Right lobe of liver (tissue), 6 donors: ENCODE data around the gene CFL1. TPM values are rescaled to one million over a fixed set of nuclear protein-coding genes. Genes with fewer than 3 reads are reported as not detected.

Experiments
- ATAC-seq, 4 donors: fragments of 200-7000 bp; cut with Tn5 transposase; one replicate each; pipeline ENCODE4 v1.9.1; 2020; ENCODE audit warnings: mild to moderate bottlenecking in 4 of 4, moderate library complexity in 4 of 4
- DNase-seq, 3 donors: peaks; one replicate each; pipeline ENCODE4 v3.0.0-alpha.2; 2020
- H3K27ac ChIP-seq, 3 donors: fragments of 200-600 bp; one replicate each; pipeline ENCODE4 v1.8.0; 2022
- H3K27me3 ChIP-seq, 2 donors: fragments of 200-600 bp; one replicate each; pipeline ENCODE4 v1.8.0; 2022
- H3K36me3 ChIP-seq, 4 donors: fragments of 200-600 bp; sonication (generic) in 1 of 4; one replicate each; pipeline versions ENCODE4 v1.5.1 to v1.8.0; 2017 to 2022; ENCODE audit warnings: control low read depth in 1 of 4
- H3K4me1 ChIP-seq, 4 donors: fragments of 200-600 bp; sonication (generic) in 1 of 4; one replicate each; pipeline versions ENCODE4 v1.5.1 to v1.8.0; 2017 to 2022; ENCODE audit warnings: control low read depth in 1 of 4
- H3K4me3 ChIP-seq, 3 donors: fragments of 200-600 bp; one replicate each; pipeline ENCODE4 v1.8.0; 2022
- H3K9me3 ChIP-seq, 4 donors: fragments of 200-600 bp; sonication (generic) in 1 of 4; one replicate each; pipeline versions ENCODE4 v1.5.1 to v1.8.0; 2017 to 2022; ENCODE audit warnings: control low read depth in 1 of 4
- POLR2A ChIP-seq: fragments of 450-650 bp; IDR thresholded peaks from one replicate; pipeline ENCODE4 v1.6.1; 2017; ENCODE audit warnings: antibody characterized with exemption, mild to moderate bottlenecking
- WGBS: methylation state at CpG from one replicate; pipeline ENCODE4 v1.1.6; 2018; ENCODE audit warnings: low coverage, low lambda C conversion rate; ENCODE audit not compliant: insufficient coverage; ENCODE audit errors: missing lambda C conversion rate; 5-methylcytosine and 5-hydroxymethylcytosine counted together
- intact Hi-C, 2 donors: fragments of 100-400 bp; cut with DNase I; formaldehyde crosslinking; loops; one replicate each; pipeline versions ENCODE4 v1.11.2 to v1.14.1; 2022
- total RNA-seq, 6 experiments: library from RNA; depleted of rRNA in 2 of 6; stranded (reverse); fragments of >200 nt in 2 of 6; fragmentation: NEBNext Ultra II Directional in 3 of 6; extraction: Animal tissue kit (Norgen Biotek cat#: 25700) in 3 of 6; gene quantifications; one replicate each; pipeline versions ENCODE4 v1.1.0 to v1.2.4, GENCODE V29; 2016 to 2023
- TF ChIP-seq, protein P1 (sequence below), 4 donors: fragments of 200-600 bp in 3 of 4; fragments of 450-650 bp in 1 of 4; IDR thresholded peaks; one replicate each; pipeline versions ENCODE4 v1.5.1 to v1.8.0; 2016 to 2022; ENCODE audit warnings: antibody characterized with exemption in 4 of 4, mild to moderate bottlenecking in 2 of 4
- donor health status: DM: no; HTN: yes; CAD: no.
- donor health status: DM: no; HTN: no; CAD: no.
- donor health status: DM: no; HTN: no; CAD: no.
- donor health status: DM: no; HTN: yes; CAD: no.
- donor health status: DM: no; HTN: yes; CAD: no.

Gene CFL1
- total RNA-seq, 6 experiments from 2014 or later = 219 to 503 (median 313) TPM

DNA sequence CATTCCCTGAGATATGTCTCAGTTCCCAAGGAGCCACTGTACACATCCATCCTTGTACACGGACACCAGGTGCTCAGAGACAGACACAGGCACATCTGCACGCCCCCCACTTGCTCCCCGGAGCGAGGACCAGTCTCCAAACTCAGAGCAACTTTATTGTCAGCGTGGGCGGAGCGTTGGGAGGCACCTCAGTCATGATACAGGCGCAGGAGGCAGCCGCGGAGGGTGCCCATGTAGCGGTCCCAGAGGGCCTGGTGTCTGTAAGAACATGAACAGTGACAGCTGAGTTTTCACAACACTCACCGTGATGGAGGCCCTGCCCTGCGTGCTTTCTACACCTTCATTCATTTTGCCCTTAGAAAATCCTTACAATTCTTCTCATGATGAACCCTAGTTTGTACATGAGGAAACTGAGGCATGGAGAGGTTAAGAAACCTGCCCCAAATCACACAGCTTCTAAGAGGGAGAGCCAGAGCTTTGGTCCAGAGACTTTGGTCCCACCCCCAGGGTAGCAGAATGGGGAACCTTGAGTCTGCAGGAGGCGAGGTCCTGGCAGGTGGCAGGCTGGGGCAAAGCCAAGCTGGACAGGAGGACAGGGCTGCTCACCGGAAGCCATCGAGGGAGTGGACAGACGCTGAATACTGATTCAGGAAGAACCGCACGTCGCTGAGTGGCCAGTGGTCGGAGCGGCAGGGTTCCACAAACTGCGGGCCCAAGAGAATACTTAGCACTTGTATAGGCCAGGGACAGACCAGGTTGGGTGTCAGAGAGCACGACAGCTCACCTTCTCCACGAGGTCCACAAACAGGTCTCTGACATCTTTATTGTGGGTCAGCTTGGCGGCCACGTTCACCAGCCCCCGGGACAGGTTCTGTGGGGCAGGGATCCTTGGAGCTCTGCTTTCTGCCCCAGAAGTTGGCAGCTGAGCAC lies 26.1 kb upstream of the CFL1 start:
- DNase-seq (no peak), ATAC-seq (no peak)
- Histone ChIP-seq H3K9me3 (no peaks in the 10 kb centered on the region), H3K4me3 (no peak overlapping the region), H3K4me1 (peaks cover 0 to 10% (median 5%) of the 10 kb centered on the region in 4 donors), H3K36me3 (peaks cover 0 to 11% (median 0%) of the 10 kb centered on the region in 4 donors), H3K27me3 (no peaks in the 10 kb centered on the region), H3K27ac (no peak overlapping the region)
- WGBS = 90% methylated on average over 13 of the region's 28 CpGs
- intact Hi-C loops = loop anchor here (10.0 kb wide), 1 partner anchor 101 kb away; no protein-coding TSS in a partner anchor
- TF ChIP-seq, protein P1, sequence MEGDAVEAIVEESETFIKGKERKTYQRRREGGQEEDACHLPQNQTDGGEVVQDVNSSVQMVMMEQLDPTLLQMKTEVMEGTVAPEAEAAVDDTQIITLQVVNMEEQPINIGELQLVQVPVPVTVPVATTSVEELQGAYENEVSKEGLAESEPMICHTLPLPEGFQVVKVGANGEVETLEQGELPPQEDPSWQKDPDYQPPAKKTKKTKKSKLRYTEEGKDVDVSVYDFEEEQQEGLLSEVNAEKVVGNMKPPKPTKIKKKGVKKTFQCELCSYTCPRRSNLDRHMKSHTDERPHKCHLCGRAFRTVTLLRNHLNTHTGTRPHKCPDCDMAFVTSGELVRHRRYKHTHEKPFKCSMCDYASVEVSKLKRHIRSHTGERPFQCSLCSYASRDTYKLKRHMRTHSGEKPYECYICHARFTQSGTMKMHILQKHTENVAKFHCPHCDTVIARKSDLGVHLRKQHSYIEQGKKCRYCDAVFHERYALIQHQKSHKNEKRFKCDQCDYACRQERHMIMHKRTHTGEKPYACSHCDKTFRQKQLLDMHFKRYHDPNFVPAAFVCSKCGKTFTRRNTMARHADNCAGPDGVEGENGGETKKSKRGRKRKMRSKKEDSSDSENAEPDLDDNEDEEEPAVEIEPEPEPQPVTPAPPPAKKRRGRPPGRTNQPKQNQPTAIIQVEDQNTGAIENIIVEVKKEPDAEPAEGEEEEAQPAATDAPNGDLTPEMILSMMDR (IDR thresholded peaks at IDR 0.05) = no peak
- TF ChIP-seq POLR2A = no peak

DNA sequence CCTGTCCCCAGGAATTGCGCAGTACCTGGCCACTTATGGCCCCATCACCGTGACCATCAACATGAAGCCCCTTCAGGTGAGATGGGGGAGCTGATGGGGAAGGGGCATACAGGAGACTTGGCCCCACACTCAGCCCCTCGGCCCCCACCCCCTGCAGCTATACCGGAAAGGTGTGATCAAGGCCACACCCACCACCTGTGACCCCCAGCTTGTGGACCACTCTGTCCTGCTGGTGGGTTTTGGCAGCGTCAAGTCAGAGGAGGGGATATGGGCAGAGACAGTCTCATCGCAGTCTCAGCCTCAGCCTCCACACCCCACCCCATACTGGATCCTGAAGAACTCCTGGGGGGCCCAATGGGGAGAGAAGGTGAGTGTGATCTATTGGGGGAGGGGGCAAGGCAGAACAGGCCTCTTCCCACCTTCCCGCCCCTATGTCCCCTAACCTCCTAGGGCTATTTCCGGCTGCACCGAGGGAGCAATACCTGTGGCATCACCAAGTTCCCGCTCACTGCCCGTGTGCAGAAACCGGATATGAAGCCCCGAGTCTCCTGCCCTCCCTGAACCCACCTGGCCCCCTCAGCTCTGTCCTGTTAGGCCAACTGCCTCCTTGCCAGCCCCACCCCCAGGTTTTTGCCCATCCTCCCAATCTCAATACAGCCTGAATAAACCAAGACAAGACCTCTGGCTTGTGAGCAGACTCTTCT lies 25.2 kb upstream of the CFL1 start:
- TF ChIP-seq, protein P1 (IDR thresholded peaks at IDR 0.05) = no peak
- no peak for TF ChIP-seq POLR2A
- no peak overlapping the region for H3K27ac ChIP-seq
- H3K4me3 ChIP-seq = no peak overlapping the region
- H3K4me1 ChIP-seq = peaks cover 0 to 7% (median 2%) of the 10 kb centered on the region in 4 donors
- no CpG with 5 or more reads among the region's 13 CpGs for WGBS
- no peaks in the 10 kb centered on the region for H3K27me3 ChIP-seq
- DNase-seq (no peak), ATAC-seq (no peak)
- no peaks in the 10 kb centered on the region for H3K9me3 ChIP-seq
- H3K36me3 ChIP-seq = peaks cover 0 to 11% (median 0%) of the 10 kb centered on the region in 4 donors
- intact Hi-C loops = loop anchor here (10.0 kb wide), 1 partner anchor 102 kb away; no protein-coding TSS in a partner anchor

DNA sequence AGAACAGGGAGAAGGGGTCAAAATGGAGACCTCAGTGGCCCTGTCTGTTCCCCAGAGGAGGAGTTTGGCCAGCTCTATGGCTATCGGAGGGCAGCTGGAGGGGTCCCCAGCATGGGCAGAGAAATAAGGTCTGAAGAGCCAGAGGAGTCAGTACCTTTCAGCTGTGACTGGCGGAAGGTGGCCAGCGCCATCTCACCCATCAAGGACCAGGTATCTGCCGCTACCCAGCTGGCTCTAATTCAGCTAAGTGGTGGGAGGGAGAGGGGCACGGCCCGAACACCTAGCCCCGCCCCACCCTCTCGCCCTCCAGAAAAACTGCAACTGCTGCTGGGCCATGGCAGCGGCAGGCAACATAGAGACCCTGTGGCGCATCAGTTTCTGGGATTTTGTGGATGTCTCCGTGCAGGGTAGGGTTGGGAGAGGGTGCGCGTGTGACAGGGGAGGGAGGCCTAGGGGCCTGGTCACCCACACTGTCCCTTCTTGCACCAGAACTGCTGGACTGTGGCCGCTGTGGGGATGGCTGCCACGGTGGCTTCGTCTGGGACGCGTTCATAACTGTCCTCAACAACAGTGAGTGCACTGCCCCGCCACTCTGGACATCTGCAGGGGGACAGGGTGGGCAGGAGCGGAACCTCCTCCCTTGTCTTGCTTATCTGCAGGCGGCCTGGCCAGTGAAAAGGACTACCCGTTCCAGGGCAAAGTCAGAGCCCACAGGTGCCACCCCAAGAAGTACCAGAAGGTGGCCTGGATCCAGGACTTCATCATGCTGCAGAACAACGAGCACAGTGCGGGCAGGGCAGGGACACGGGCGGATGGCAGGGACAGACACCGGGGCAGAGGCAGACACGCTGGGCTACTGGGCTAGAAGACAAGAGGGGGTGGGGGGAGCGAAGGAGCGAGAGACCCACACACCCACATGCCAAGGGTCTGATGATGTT lies 24.4 kb upstream of the CFL1 start:
- TF ChIP-seq POLR2A = no peak
- TF ChIP-seq, protein P1 (IDR thresholded peaks at IDR 0.05) = no peak
- no peak for DNase-seq
- peaks cover 0 to 11% (median 0%) of the 10 kb centered on the region in 4 donors for H3K36me3 ChIP-seq

More for the DNA sequence above, 24.4 kb upstream of the CFL1 start:
- peaks cover 0 to 2% (median 0%) of the 10 kb centered on the region in 4 donors for H3K4me1 ChIP-seq
- intact Hi-C loops = loop anchor here (10.0 kb wide), 1 partner anchor 102 kb away; no protein-coding TSS in a partner anchor
- no peak overlapping the region for H3K27ac ChIP-seq
- H3K27me3 ChIP-seq = no peaks in the 10 kb centered on the region
- H3K9me3 ChIP-seq = no peaks in the 10 kb centered on the region
- ATAC-seq = no peak
- no peak overlapping the region for H3K4me3 ChIP-seq
- WGBS = 79% methylated on average over 10 of the region's 30 CpGs
